Prostate gland (tissue), 2 donors: ENCODE data around the gene ATP9B. TPM values are rescaled to one million over a fixed set of nuclear protein-coding genes. Genes with fewer than 3 reads are reported as not detected.
"Not testable (repeated sequence)": the region's sequence is repeated elsewhere in the genome, so short reads cannot be mapped to it uniquely, and the experiment has no call there.

Experiments
- DNase-seq: peaks from one replicate; pipeline ENCODE4 v3.0.0-alpha.2; 2019; ENCODE audit warnings: low spot score
- H3K27ac ChIP-seq, 2 donors: fragments of 200-600 bp; sonication (generic); 2 replicates each; pipeline ENCODE4 v1.5.1; 2017 to 2019
- H3K27me3 ChIP-seq: fragments of 200-600 bp; sonication (generic); replicated peaks from 2 replicates; pipeline ENCODE4 v1.5.1; 2019; ENCODE audit not compliant: insufficient read depth
- H3K36me3 ChIP-seq, 2 donors: fragments of 200-600 bp; sonication (generic); 1 replicate in 1 of 2; 2 replicates in 1 of 2; pipeline versions ENCODE4 v1.5.1 to v1.8.1; 2017 to 2019
- H3K4me1 ChIP-seq: fragments of 200-600 bp; sonication (generic); replicated peaks from 2 replicates; pipeline ENCODE4 v1.5.1; 2019
- H3K4me3 ChIP-seq, 2 donors: fragments of 200-600 bp; sonication (generic); 2 replicates each; pipeline ENCODE4 v1.5.1; 2017 to 2019
- H3K9me3 ChIP-seq: fragments of 200-600 bp; sonication (generic); 2 replicates; pipeline ENCODE4 v1.5.1; 2017
- CTCF ChIP-seq, 4 experiments: fragments of 200-600 bp in 2 of 4; fragments of 450-650 bp in 2 of 4; sonication (generic) in 2 of 4; IDR thresholded peaks; 1 replicate in 3 of 4; 2 replicates in 1 of 4; pipeline ENCODE4 v1.5.1; 2016 to 2019; ENCODE audit warnings: antibody characterized with exemption in 4 of 4, mild to moderate bottlenecking in 2 of 4, moderate library complexity in 2 of 4
- POLR2A ChIP-seq: fragments of 450-650 bp; IDR thresholded peaks from one replicate; pipeline ENCODE4 v1.6.1; 2016; ENCODE audit warnings: antibody characterized with exemption, mild to moderate bottlenecking
- POLR2AphosphoS5 ChIP-seq: sonication (generic); formaldehyde crosslinking; IDR thresholded peaks from one replicate; pipeline ENCODE4 v1.6.1; 2017; ENCODE audit warnings: antibody characterized with exemption
- WGBS: methylation state at CpG from one replicate; pipeline ENCODE4 v1.1.5; 2018; 5-methylcytosine and 5-hydroxymethylcytosine counted together
- intact Hi-C: fragments of 100-400 bp; cut with DNase I; formaldehyde crosslinking; loops from one replicate; pipeline ENCODE4 v1.14.2; 2022
- total RNA-seq, 2 donors: library from RNA; depleted of rRNA; stranded (reverse); fragments of >200 nt; gene quantifications; one replicate each; pipeline ENCODE4 v1.1.0, GENCODE V29; 2016

Gene ATP9B
- total RNA-seq, 2 donors from 2014 or later = 33.8 to 55.6 TPM

GRCh38 chr18:79069717-79070151 lies 540 bp downstream of the ATP9B start:
- peak; percentile 19 for DNase-seq
- Histone ChIP-seq H3K27me3 (no peaks in the 10 kb centered on the region), H3K4me1 (no peaks in the 10 kb centered on the region), H3K27ac (peak overlapping the region; percentile 91 to 95), H3K4me3 (peak overlapping the region; percentile 87 to 99), H3K36me3 (no peaks in the 10 kb centered on the region), H3K9me3 (no peaks in the 10 kb centered on the region)
- intact Hi-C loops = loop anchor here (10.0 kb wide), 1 partner anchor 605 kb away; the partner anchor contains the start of gene CTDP1
- 1% methylated on average over 20 of the region's 20 CpGs for WGBS
- no peak for TF ChIP-seq CTCF (IDR thresholded peaks at IDR 0.05)
- TF ChIP-seq POLR2A = no peak
- TF ChIP-seq POLR2AphosphoS5 = no peak

GRCh38 chr18:79070486-79070885 lies 1.3 kb downstream of the ATP9B start:
- intact Hi-C loops = no loop called here
- DNase-seq = no peak
- TF ChIP-seq CTCF (IDR thresholded peaks at IDR 0.05) = no peak
- no peak for TF ChIP-seq POLR2A
- TF ChIP-seq POLR2AphosphoS5 = no peak
- H3K27me3 ChIP-seq = no peaks in the 10 kb centered on the region
- H3K9me3 ChIP-seq = no peaks in the 10 kb centered on the region
- no peak overlapping the region for H3K27ac ChIP-seq
- no peaks in the 10 kb centered on the region for H3K4me1 ChIP-seq
- H3K4me3 ChIP-seq = peak overlapping the region in 1 of 2 donors; percentile 87
- no peaks in the 10 kb centered on the region for H3K36me3 ChIP-seq
- WGBS = 75% methylated on average over 3 of the region's 3 CpGs

DNA sequence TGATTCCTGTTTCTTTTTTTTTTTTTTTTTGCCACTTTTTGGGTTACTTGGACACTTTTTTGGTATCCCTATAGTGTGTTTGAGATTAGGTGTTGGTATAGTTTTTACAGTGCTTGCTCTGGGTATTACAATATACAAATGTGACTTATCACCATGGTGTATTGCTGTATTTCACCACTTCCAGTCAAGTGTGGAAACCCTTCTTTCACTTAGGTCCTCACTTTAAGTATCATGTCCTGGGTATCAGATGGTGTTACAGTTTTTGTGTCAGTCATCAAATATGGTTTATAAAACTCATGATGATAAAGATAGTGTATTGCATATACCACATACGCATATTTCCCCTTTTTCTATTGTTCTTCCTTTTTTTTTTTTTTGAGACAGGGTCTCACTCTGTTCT lies 1.8 kb downstream of the ATP9B start:
- H3K4me1 ChIP-seq = no peaks in the 10 kb centered on the region
- H3K27ac ChIP-seq = no peak overlapping the region
- no peaks in the 10 kb centered on the region for H3K9me3 ChIP-seq
- TF ChIP-seq POLR2A (no peak), POLR2AphosphoS5 (no peak), CTCF (IDR thresholded peaks at IDR 0.05) (no peak)
- H3K4me3 ChIP-seq = no peak overlapping the region
- no peaks in the 10 kb centered on the region for H3K27me3 ChIP-seq
- intact Hi-C loops = no loop called here
- no peak for DNase-seq
- no peaks in the 10 kb centered on the region for H3K36me3 ChIP-seq
- WGBS = 100% methylated on average over 1 of the region's 1 CpG

- no peaks in the 10 kb centered on the region for H3K4me1 ChIP-seq
- no peaks in the 10 kb centered on the region for H3K27me3 ChIP-seq
- no peaks in the 10 kb centered on the region for H3K9me3 ChIP-seq
- H3K36me3 ChIP-seq = no peaks in the 10 kb centered on the region
- WGBS = 92% methylated on average over 3 of the region's 3 CpGs
- DNase-seq = no peak
- H3K27ac ChIP-seq = no peak overlapping the region
- H3K4me3 ChIP-seq = no peak overlapping the region
- intact Hi-C loops = no loop called here
- TF ChIP-seq POLR2AphosphoS5 (no peak), POLR2A (no peak), CTCF (IDR thresholded peaks at IDR 0.05) (no peak)
Measured at GRCh38 chr18:79071503-79072210, 2.5 kb downstream of the ATP9B start.

DNA sequence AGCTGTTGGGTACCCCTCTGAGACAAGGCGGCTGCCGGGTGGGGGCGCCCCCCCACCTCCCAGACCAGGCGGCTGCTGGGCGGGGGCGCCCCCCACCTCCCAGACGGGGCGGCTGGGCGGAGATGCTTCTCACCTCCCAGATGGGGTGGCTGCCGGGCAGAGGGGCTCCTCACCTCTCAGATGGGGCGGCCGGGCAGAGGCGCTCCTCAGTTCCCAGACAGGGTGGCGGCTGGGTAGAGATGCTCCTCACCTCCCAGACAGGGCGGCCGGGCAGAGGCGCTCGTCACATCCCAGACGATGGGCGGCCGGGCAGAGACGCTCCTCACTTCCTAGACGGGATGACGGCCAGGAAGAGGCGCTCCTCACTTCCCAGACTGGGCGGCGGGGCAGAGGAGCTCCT lies 3.5 kb downstream of the ATP9B start:
- H3K4me1 ChIP-seq, H3K36me3 ChIP-seq, H3K4me3 ChIP-seq, intact Hi-C loops, H3K27me3 ChIP-seq, H3K9me3 ChIP-seq, H3K27ac ChIP-seq, DNase-seq: not testable (repeated sequence)
- WGBS = 92% methylated on average over 27 of the region's 27 CpGs
